ENCODE measurements around the gene CACNA2D1. TPM values are rescaled to one million over a fixed set of nuclear protein-coding genes. Genes with fewer than 3 reads are reported as not detected.

CACNA2D1 gene
- total and polyA plus RNA-seq, 7 experiments from 2014 or later = not detected

- Mint-ChIP-seq H3K9me3 (peaks cover 0 to 8% (median 0%) of the 10 kb centered on the region in 11 donors), H3K36me3 (no peaks in the 10 kb centered on the region), H3K4me3 (no peak overlapping the region), H3K27ac (no peak overlapping the region), H3K27me3 (no peaks in the 10 kb centered on the region), H3K4me1 (no peaks in the 10 kb centered on the region)
- intact Hi-C loops (cut with micrococcal nuclease) = no loop called here
- H3K4me1 ChIP-seq (ENCODE audit: control insufficient read depth in 2 of 2, insufficient read depth in 2 of 2, low read length in 2 of 2) = no peaks in the 10 kb centered on the region
- CTCF ChIA-PET = no interaction called here
- no peaks in the 10 kb centered on the region for H3K27me3 ChIP-seq (ENCODE audit: control insufficient read depth in 2 of 2, insufficient read depth in 2 of 2, low read length in 2 of 2)
- no peak for ATAC-seq
- POLR2A ChIA-PET = no interaction called here
- no peak overlapping the region for H3K27ac ChIP-seq (ENCODE audit: low read depth, low read length)
- H3K9me3 ChIP-seq (ENCODE audit: control insufficient read depth in 2 of 3, low read length in 3 of 3) = no peaks in the 10 kb centered on the region
- DNase-seq = no peak
- H3K36me3 ChIP-seq (ENCODE audit: control insufficient read depth in 2 of 3, insufficient read depth in 3 of 3, low read length in 3 of 3) = no peaks in the 10 kb centered on the region
- H3K4me3 ChIP-seq (ENCODE audit: low read length) = no peak overlapping the region
These were observed 177.5 kb downstream of the CACNA2D1 start for GRCh38 chr7:82266081-82266480.

GRCh38 chr7:82264783-82265305, 178.7 kb downstream of the CACNA2D1 start:
- Mint-ChIP-seq H3K4me3 (no peak overlapping the region), H3K36me3 (no peaks in the 10 kb centered on the region), H3K9me3 (peaks cover 0 to 8% (median 0%) of the 10 kb centered on the region in 11 donors), H3K4me1 (no peaks in the 10 kb centered on the region), H3K27me3 (no peaks in the 10 kb centered on the region), H3K27ac (no peak overlapping the region)
- H3K36me3 ChIP-seq (ENCODE audit: control insufficient read depth in 2 of 3, insufficient read depth in 3 of 3, low read length in 3 of 3) = no peaks in the 10 kb centered on the region
- no peak overlapping the region for H3K4me3 ChIP-seq (ENCODE audit: low read length)
- POLR2A ChIA-PET = no interaction called here
- no peaks in the 10 kb centered on the region for H3K27me3 ChIP-seq (ENCODE audit: control insufficient read depth in 2 of 2, insufficient read depth in 2 of 2, low read length in 2 of 2)
- no peaks in the 10 kb centered on the region for H3K4me1 ChIP-seq (ENCODE audit: control insufficient read depth in 2 of 2, insufficient read depth in 2 of 2, low read length in 2 of 2)
- intact Hi-C loops (cut with micrococcal nuclease) = no loop called here
- CTCF ChIA-PET = no interaction called here
- DNase-seq = no peak
- no peak overlapping the region for H3K27ac ChIP-seq (ENCODE audit: low read depth, low read length)
- H3K9me3 ChIP-seq (ENCODE audit: control insufficient read depth in 2 of 3, low read length in 3 of 3) = no peaks in the 10 kb centered on the region
- no peak for ATAC-seq

- H3K4me3 Mint-ChIP-seq = no peak overlapping the region
- Histone ChIP-seq H3K27ac (ENCODE audit: low read depth, low read length) (no peak overlapping the region), H3K4me3 (ENCODE audit: low read length) (no peak overlapping the region), H3K9me3 (ENCODE audit: control insufficient read depth in 2 of 3, low read length in 3 of 3) (no peaks in the 10 kb centered on the region), H3K36me3 (ENCODE audit: control insufficient read depth in 2 of 3, insufficient read depth in 3 of 3, low read length in 3 of 3) (no peaks in the 10 kb centered on the region), H3K27me3 (ENCODE audit: control insufficient read depth in 2 of 2, insufficient read depth in 2 of 2, low read length in 2 of 2) (no peaks in the 10 kb centered on the region), H3K4me1 (ENCODE audit: control insufficient read depth in 2 of 2, insufficient read depth in 2 of 2, low read length in 2 of 2) (no peaks in the 10 kb centered on the region)
- POLR2A ChIA-PET = no interaction called here
- H3K27ac Mint-ChIP-seq = no peak overlapping the region
- CTCF ChIA-PET = no interaction called here
- DNase-seq (no peak), ATAC-seq (no peak)
- intact Hi-C loops (cut with micrococcal nuclease) = no loop called here
- no peaks in the 10 kb centered on the region for H3K27me3 Mint-ChIP-seq
- H3K4me1 Mint-ChIP-seq = no peaks in the 10 kb centered on the region
- no peaks in the 10 kb centered on the region for H3K36me3 Mint-ChIP-seq
- H3K9me3 Mint-ChIP-seq = peaks cover 0 to 7% (median 0%) of the 10 kb centered on the region in 11 donors
These were observed 179.4 kb downstream of the CACNA2D1 start for GRCh38 chr7:82263920-82264782.

- Mint-ChIP-seq H3K9me3 (peaks cover 0 to 7% (median 0%) of the 10 kb centered on the region in 11 donors), H3K27me3 (no peaks in the 10 kb centered on the region), H3K4me1 (no peaks in the 10 kb centered on the region), H3K27ac (no peak overlapping the region), H3K4me3 (no peak overlapping the region), H3K36me3 (no peaks in the 10 kb centered on the region)
- H3K9me3 ChIP-seq (ENCODE audit: control insufficient read depth in 2 of 3, low read length in 3 of 3) = no peaks in the 10 kb centered on the region
- DNase-seq = no peak
- intact Hi-C loops (cut with micrococcal nuclease) = no loop called here
- no peaks in the 10 kb centered on the region for H3K4me1 ChIP-seq (ENCODE audit: control insufficient read depth in 2 of 2, insufficient read depth in 2 of 2, low read length in 2 of 2)
- CTCF ChIA-PET = no interaction called here
- no peak overlapping the region for H3K27ac ChIP-seq (ENCODE audit: low read depth, low read length)
- ATAC-seq = no peak
- no peaks in the 10 kb centered on the region for H3K27me3 ChIP-seq (ENCODE audit: control insufficient read depth in 2 of 2, insufficient read depth in 2 of 2, low read length in 2 of 2)
- POLR2A ChIA-PET = no interaction called here
- no peaks in the 10 kb centered on the region for H3K36me3 ChIP-seq (ENCODE audit: control insufficient read depth in 2 of 3, insufficient read depth in 3 of 3, low read length in 3 of 3)
- no peak overlapping the region for H3K4me3 ChIP-seq (ENCODE audit: low read length)
These were observed 185.4 kb downstream of the CACNA2D1 start for GRCh38 chr7:82258181-82258580.

GRCh38 chr7:82257118-82257695, 186.4 kb downstream of the CACNA2D1 start:
- ChIA-PET CTCF (no interaction called here), POLR2A (no interaction called here)
- H3K27ac ChIP-seq (ENCODE audit: low read depth, low read length) = no peak overlapping the region
- H3K9me3 Mint-ChIP-seq = peaks cover 0 to 11% (median 0%) of the 10 kb centered on the region in 11 donors
- no peak for DNase-seq
- no peak overlapping the region for H3K4me3 ChIP-seq (ENCODE audit: low read length)
- intact Hi-C loops (cut with micrococcal nuclease) = no loop called here
- no peak overlapping the region for H3K4me3 Mint-ChIP-seq
- no peak overlapping the region for H3K27ac Mint-ChIP-seq
- no peaks in the 10 kb centered on the region for H3K4me1 Mint-ChIP-seq
- H3K36me3 Mint-ChIP-seq = no peaks in the 10 kb centered on the region
- H3K36me3 ChIP-seq (ENCODE audit: control insufficient read depth in 2 of 3, insufficient read depth in 3 of 3, low read length in 3 of 3) = no peaks in the 10 kb centered on the region
- H3K4me1 ChIP-seq (ENCODE audit: control insufficient read depth in 2 of 2, insufficient read depth in 2 of 2, low read length in 2 of 2) = no peaks in the 10 kb centered on the region
- H3K9me3 ChIP-seq (ENCODE audit: control insufficient read depth in 2 of 3, low read length in 3 of 3) = no peaks in the 10 kb centered on the region
- H3K27me3 ChIP-seq (ENCODE audit: control insufficient read depth in 2 of 2, insufficient read depth in 2 of 2, low read length in 2 of 2) = no peaks in the 10 kb centered on the region
- H3K27me3 Mint-ChIP-seq = no peaks in the 10 kb centered on the region
- no peak for ATAC-seq

GRCh38 chr7:82255706-82256105, 187.9 kb downstream of the CACNA2D1 start:
- Mint-ChIP-seq H3K27me3 (no peaks in the 10 kb centered on the region), H3K36me3 (no peaks in the 10 kb centered on the region), H3K4me3 (no peak overlapping the region), H3K9me3 (peaks cover 0 to 11% (median 0%) of the 10 kb centered on the region in 11 donors), H3K27ac (no peak overlapping the region), H3K4me1 (no peaks in the 10 kb centered on the region)
- Histone ChIP-seq H3K4me1 (ENCODE audit: control insufficient read depth in 2 of 2, insufficient read depth in 2 of 2, low read length in 2 of 2) (no peaks in the 10 kb centered on the region), H3K27me3 (ENCODE audit: control insufficient read depth in 2 of 2, insufficient read depth in 2 of 2, low read length in 2 of 2) (no peaks in the 10 kb centered on the region), H3K9me3 (ENCODE audit: control insufficient read depth in 2 of 3, low read length in 3 of 3) (no peaks in the 10 kb centered on the region), H3K27ac (ENCODE audit: low read depth, low read length) (no peak overlapping the region), H3K4me3 (ENCODE audit: low read length) (no peak overlapping the region), H3K36me3 (ENCODE audit: control insufficient read depth in 2 of 3, insufficient read depth in 3 of 3, low read length in 3 of 3) (no peaks in the 10 kb centered on the region)
- ChIA-PET CTCF (no interaction called here), POLR2A (no interaction called here)
- no peak for DNase-seq
- ATAC-seq = no peak
- intact Hi-C loops (cut with micrococcal nuclease) = no loop called here

GRCh38 chr7:82250598-82250997, 193.0 kb downstream of the CACNA2D1 start:
- peaks cover 0 to 5% (median 0%) of the 10 kb centered on the region in 11 donors for H3K9me3 Mint-ChIP-seq
- Histone ChIP-seq H3K4me3 (ENCODE audit: low read length) (no peak overlapping the region), H3K27ac (ENCODE audit: low read depth, low read length) (no peak overlapping the region), H3K27me3 (ENCODE audit: control insufficient read depth in 2 of 2, insufficient read depth in 2 of 2, low read length in 2 of 2) (no peaks in the 10 kb centered on the region), H3K9me3 (ENCODE audit: control insufficient read depth in 2 of 3, low read length in 3 of 3) (no peaks in the 10 kb centered on the region), H3K4me1 (ENCODE audit: control insufficient read depth in 2 of 2, insufficient read depth in 2 of 2, low read length in 2 of 2) (no peaks in the 10 kb centered on the region), H3K36me3 (ENCODE audit: control insufficient read depth in 2 of 3, insufficient read depth in 3 of 3, low read length in 3 of 3) (no peaks in the 10 kb centered on the region)
- no peak overlapping the region for H3K4me3 Mint-ChIP-seq
- H3K4me1 Mint-ChIP-seq = no peaks in the 10 kb centered on the region
- ChIA-PET POLR2A (no interaction called here), CTCF (no interaction called here)
- no peaks in the 10 kb centered on the region for H3K27me3 Mint-ChIP-seq
- intact Hi-C loops (cut with micrococcal nuclease) = no loop called here
- H3K27ac Mint-ChIP-seq = no peak overlapping the region
- DNase-seq = no peak
- no peaks in the 10 kb centered on the region for H3K36me3 Mint-ChIP-seq
- ATAC-seq = no peak

Measured in naive thymus-derived CD4-positive, alpha-beta T cell (primary cell).